A549 (cell line): ENCODE results near the gene TRERF1. TPM values are rescaled to one million over a fixed set of nuclear protein-coding genes. Genes with fewer than 3 reads are reported as not detected.

Experiments
- ATAC-seq, 2 experiments: fragments of 200-7000 bp in 1 of 2; fragments of >200 bp in 1 of 2; cut with Nextera tagmentation in 1 of 2; cut with Tn5 transposase in 1 of 2; 3 replicates each; pipeline versions ENCODE4 v1.8.0 to v1.9.1; 2018 to 2020; ENCODE audit warnings: mild to moderate bottlenecking in 1 of 2, moderate library complexity in 1 of 2
- CTCF ChIA-PET: fragments of 300-600 bp; sonication (Branson Sonifier 250); formaldehyde crosslinking; extraction: SDS; loops from one replicate; lab custom pipeline; 2021; ENCODE audit warnings: antibody characterized with exemption, inconsistent platforms; lab: Yijun Ruan, JAX
- POLR2A ChIA-PET: fragments of 350-600 bp; formaldehyde crosslinking; extraction: SDS; loops from one replicate; lab custom pipeline; 2021; ENCODE audit warnings: antibody characterized with exemption, inconsistent platforms; lab: Yijun Ruan, JAX
- DNase-seq, 2 experiments: peaks; one replicate each; pipeline versions ENCODE4 v3.0.0 to v3.0.0-alpha.2; 2011 to 2016; ENCODE audit warnings: low read depth in 1 of 2, low spot score in 1 of 2
- FAIRE-seq: peaks from 2 replicates; lab custom pipeline; 2011; peaks lifted over from hg19 to GRCh38; lab: Jason Lieb, UNC
- H3K27ac ChIP-seq, 2 experiments: fragments of >200 bp; sonication (Bioruptor Twin); formaldehyde crosslinking; 3 replicates each; pipeline ENCODE4 v1.5.1; 2016 to 2017
- H3K4me1 ChIP-seq: fragments of >200 bp; sonication (Bioruptor Twin); formaldehyde crosslinking; 3 replicates; pipeline ENCODE4 v1.6.1; 2016
- H3K4me2 ChIP-seq: fragments of >200 bp; sonication (Bioruptor Twin); formaldehyde crosslinking; 3 replicates; pipeline ENCODE4 v1.6.1; 2016
- H3K4me3 ChIP-seq: fragments of >200 bp; sonication (Bioruptor Twin); formaldehyde crosslinking; 3 replicates; pipeline ENCODE4 v1.5.1; 2016
- H3K9me3 ChIP-seq: fragments of >200 bp; sonication (Bioruptor Twin); formaldehyde crosslinking; 3 replicates; pipeline ENCODE4 v1.6.1; 2016
- ATOH8 ChIP-seq: fragments of 250-450 bp; sonication (Bioruptor Pico); IDR thresholded peaks from 2 replicates; pipeline ENCODE4 v1.5.0; 2020; ENCODE audit warnings: low read depth, mild to moderate bottlenecking, moderate library complexity
- CEBPB ChIP-seq, 2 experiments: fragments of >200 bp in 1 of 2; sonication (Bioruptor Twin) in 1 of 2; formaldehyde crosslinking in 1 of 2; IDR thresholded peaks; 2 replicates each; pipeline ENCODE4 v1.6.1; 2012 to 2016
- E2F6 ChIP-seq: IDR thresholded peaks from 2 replicates; pipeline ENCODE4 v1.6.1; 2012; ENCODE audit warnings: low read depth, borderline replicate concordance
- EHF ChIP-seq: fragments of 250-450 bp; sonication (Bioruptor Pico); IDR thresholded peaks from 2 replicates; pipeline ENCODE4 v1.5.0; 2020; ENCODE audit warnings: mild to moderate bottlenecking
- EHMT2 ChIP-seq: fragments of 200-600 bp; sonication (generic); IDR thresholded peaks from 2 replicates; pipeline ENCODE4 v1.6.1; 2016; ENCODE audit warnings: antibody characterized with exemption, low read depth, mild to moderate bottlenecking, moderate library complexity
- ESRRA ChIP-seq: fragments of 150-350 bp; IDR thresholded peaks from 2 replicates; pipeline ENCODE4 v1.6.1; 2014; ENCODE audit warnings: mild to moderate bottlenecking, low read length, borderline replicate concordance
- FOSB ChIP-seq: fragments of 250-450 bp; sonication (Bioruptor Pico); IDR thresholded peaks from 2 replicates; pipeline ENCODE4 v1.5.0; 2020; ENCODE audit warnings: mild to moderate bottlenecking, moderate library complexity
- FOSL2 ChIP-seq, 2 experiments: fragments of 450-650 bp in 1 of 2; fragments of >200 bp in 1 of 2; sonication (Bioruptor Twin) in 1 of 2; formaldehyde crosslinking; IDR thresholded peaks; 2 replicates each; pipeline versions ENCODE4 v1.5.0 to v1.6.1; 2016 to 2020; ENCODE audit warnings: mild to moderate bottlenecking in 1 of 2, moderate library complexity in 1 of 2
- HDAC2 ChIP-seq: fragments of 200-600 bp; sonication (generic); IDR thresholded peaks from 2 replicates; pipeline ENCODE4 v1.6.1; 2016
- HOXB13 ChIP-seq: fragments of 250-450 bp; sonication (Bioruptor Pico); IDR thresholded peaks from 2 replicates; pipeline ENCODE4 v1.5.0; 2020; ENCODE audit warnings: low read depth, mild to moderate bottlenecking, moderate library complexity
- MAZ ChIP-seq: fragments of 150-350 bp; IDR thresholded peaks from 2 replicates; pipeline ENCODE4 v1.6.1; 2014; ENCODE audit warnings: antibody characterized with exemption, low read depth, low read length, borderline replicate concordance
- NFE2L2 ChIP-seq: fragments of 150-350 bp; conservative IDR thresholded peaks from 2 replicates; pipeline ENCODE4 v1.6.1; 2014; ENCODE audit warnings: low read length
- RAD21 ChIP-seq, 2 experiments: fragments of >200 bp in 1 of 2; sonication (Bioruptor Twin) in 1 of 2; formaldehyde crosslinking in 1 of 2; IDR thresholded peaks in 1 of 2; conservative IDR thresholded peaks in 1 of 2; 2 replicates in 1 of 2; 3 replicates in 1 of 2; pipeline ENCODE4 v1.6.1; 2012 to 2018; ENCODE audit warnings: inconsistent platforms in 1 of 2
- RARB ChIP-seq: fragments of 250-450 bp; sonication (Bioruptor Pico); IDR thresholded peaks from 2 replicates; pipeline ENCODE4 v1.8.0; 2021; ENCODE audit warnings: mild to moderate bottlenecking, moderate library complexity
- RCOR1 ChIP-seq: fragments of 150-350 bp; IDR thresholded peaks from 2 replicates; pipeline ENCODE4 v1.6.1; 2014; ENCODE audit warnings: antibody characterized with exemption, low read length, low read depth
- REST ChIP-seq: fragments of 200-600 bp; sonication (generic); IDR thresholded peaks from 2 replicates; pipeline ENCODE4 v1.6.1; 2016; ENCODE audit warnings: antibody characterized with exemption, mild to moderate bottlenecking, moderate library complexity
- RNF2 ChIP-seq: fragments of 200-600 bp; sonication (generic); IDR thresholded peaks from 2 replicates; pipeline ENCODE4 v1.6.1; 2016; ENCODE audit warnings: low read depth, mild to moderate bottlenecking, antibody characterized with exemption, moderate library complexity, borderline replicate concordance
- SMC3 ChIP-seq: fragments of >200 bp; sonication (Bioruptor Twin); formaldehyde crosslinking; IDR thresholded peaks from 3 replicates; pipeline ENCODE4 v1.6.1; 2018; ENCODE audit warnings: inconsistent platforms
- SREBF2 ChIP-seq: fragments of 450-650 bp; IDR thresholded peaks from 2 replicates; pipeline ENCODE4 v1.6.1; 2014; ENCODE audit warnings: mild to moderate bottlenecking, moderate library complexity
- USF2 ChIP-seq: fragments of 450-650 bp; IDR thresholded peaks from 2 replicates; pipeline ENCODE4 v1.6.1; 2014; ENCODE audit warnings: antibody characterized with exemption
- ZNF302 ChIP-seq: fragments of 250-450 bp; sonication (Bioruptor Pico); IDR thresholded peaks from 2 replicates; pipeline ENCODE4 v1.9.0; 2021; ENCODE audit warnings: inconsistent platforms, mild to moderate bottlenecking, moderate library complexity
- WGBS: methylation state at CpG from one replicate; pipeline ENCODE4 v1.1.6; 2017; ENCODE audit errors: missing lambda C conversion rate; 5-methylcytosine and 5-hydroxymethylcytosine counted together
- polyA plus RNA-seq, 4 experiments: library from polyadenylated mRNA; depleted of rRNA in 3 of 4; stranded (reverse); fragments of >200 nt; fragmentation: RNase III in 1 of 4; extraction: RNeasy Plus Mini Kit Qiagen cat#74134 plus additional on column Dnase treatment in 1 of 4; gene quantifications; 2 replicates in 3 of 4; 3 replicates in 1 of 4; pipeline ENCODE4 v1.2.3, GENCODE V29; 2011 to 2017

The TRERF1 gene
- polyA plus RNA-seq, 2 of the 4 experiments (the other 2 are of a cell fraction): 2.4 to 3.5 TPM

- Histone ChIP-seq H3K4me3 (no peak overlapping the region), H3K4me1 (peaks cover 26% of the 10 kb centered on the region), H3K9me3 (no peaks in the 10 kb centered on the region), H3K4me2 (no peak overlapping the region), H3K27ac (no peak overlapping the region)
- FAIRE-seq (no peak), DNase-seq (no peak), ATAC-seq (no peak)
- 94% methylated on average over 3 of the region's 3 CpGs for WGBS
- POLR2A ChIA-PET: no interaction called here
- CTCF ChIA-PET: no interaction called here
- TF ChIP-seq NFE2L2 (no peak), SMC3 (no peak), RCOR1 (no peak), E2F6 (no peak), EHF (CRISPR knock-in tag) (no peak), HOXB13 (CRISPR knock-in tag) (no peak), RARB (CRISPR knock-in tag) (no peak), ZNF302 (CRISPR knock-in tag) (no peak), USF2 (no peak), RAD21 (conservative IDR thresholded peaks at IDR 0.05 in 1 of 2, IDR thresholded peaks at IDR 0.05 in 1 of 2) (no peak), HDAC2 (no peak), RNF2 (no peak), ATOH8 (CRISPR knock-in tag) (no peak), CEBPB (IDR thresholded peaks at IDR 0.05) (no peak), FOSB (CRISPR knock-in tag) (no peak), SREBF2 (no peak), REST (no peak), FOSL2 (IDR thresholded peaks at IDR 0.05) (no peak), FOSL2 (CRISPR knock-in tag; IDR thresholded peaks at IDR 0.05) (no peak), EHMT2 (no peak), ESRRA (no peak)
These were observed 109.8 kb downstream of the TRERF1 start for GRCh38 chr6:42341771-42342553.

- no peak for ATAC-seq
- CTCF ChIA-PET: no interaction called here
- no peak overlapping the region for H3K4me3 ChIP-seq
- TF ChIP-seq NFE2L2: no peak
- TF ChIP-seq MAZ: no peak
- no peak for TF ChIP-seq EHMT2
- TF ChIP-seq, all 56 proteins: peak for 0
- WGBS: 97% methylated on average over 4 of the region's 5 CpGs
- H3K4me2 ChIP-seq: no peak overlapping the region
- FAIRE-seq: no peak
- POLR2A ChIA-PET: no interaction called here
- H3K9me3 ChIP-seq: no peaks in the 10 kb centered on the region
- H3K27ac ChIP-seq: no peak overlapping the region
- no peak for DNase-seq
- H3K4me1 ChIP-seq: peaks cover 26% of the 10 kb centered on the region
These were observed 110.5 kb downstream of the TRERF1 start for GRCh38 chr6:42341221-42341620.
